ENCODE results near the gene HOTAIR. TPM values are rescaled to one million over a fixed set of nuclear protein-coding genes. Genes with fewer than 3 reads are reported as not detected.

Gene HOTAIR
- total and polyA plus RNA-seq, 7 donors: 0.23 to 0.53 (median 0.25) TPM; not detected in 4

GRCh38 chr12:53963434-53964314 lies 11.1 kb downstream of the HOTAIR start:
- Histone ChIP-seq H3K27ac (no peak overlapping the region), H3K4me3 (no peak overlapping the region), H3K36me3 (ENCODE audit: insufficient read depth in 1 of 2, low read depth in 1 of 2) (no peaks in the 10 kb centered on the region), H3K27me3 (ENCODE audit: insufficient read depth in 3 of 3, low read length in 2 of 3) (peaks cover 0 to 96% (median 30%) of the 10 kb centered on the region in 3 donors), H3K9me3 (no peaks in the 10 kb centered on the region), H3K4me1 (peaks cover 4% of the 10 kb centered on the region)
- ATAC-seq: no peak
- TF ChIP-seq CTCF (IDR thresholded peaks at IDR 0.05): no peak
- intact Hi-C loops (cut with DNase I): loop anchor here in 1 of 2 donors (10.0 kb wide), 1 partner anchor 269 kb away; no protein-coding TSS in a partner anchor
- DNase-seq: peak in 1 of 2 donors; percentile 30
- 51 to 63% (median 52%) methylated on average over 38 of the region's 38 CpGs for WGBS, 3 donors

DNA sequence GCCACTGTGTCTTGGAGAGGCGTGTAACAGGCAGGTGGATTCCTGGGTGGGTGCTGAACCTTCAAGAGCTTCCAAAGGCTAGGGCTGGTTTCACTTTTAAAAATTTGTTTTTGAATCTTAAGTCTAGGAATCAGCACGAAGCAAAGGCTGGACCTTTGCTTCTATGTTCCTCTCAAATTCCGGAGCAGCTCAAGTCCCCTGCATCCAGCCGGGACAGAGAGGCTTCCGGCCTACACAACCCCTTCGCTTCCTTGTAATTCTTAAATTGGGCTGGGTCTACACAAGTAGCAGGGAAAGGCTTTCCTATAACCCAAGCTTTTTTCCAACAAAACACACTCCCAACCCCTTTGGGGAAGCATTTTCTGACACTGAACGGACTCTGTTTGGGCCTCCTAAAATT lies 11.7 kb downstream of the HOTAIR start:
- 64 to 73% (median 66%) methylated on average over 7 of the region's 7 CpGs for WGBS, 3 donors
- TF ChIP-seq CTCF (IDR thresholded peaks at IDR 0.05): no peak
- ATAC-seq: no peak
- DNase-seq: no peak
- H3K9me3 ChIP-seq: no peaks in the 10 kb centered on the region
- H3K27ac ChIP-seq: no peak overlapping the region
- H3K27me3 ChIP-seq (ENCODE audit: insufficient read depth in 3 of 3, low read length in 2 of 3): peaks cover 0 to 98% (median 29%) of the 10 kb centered on the region in 3 donors
- peaks cover 4% of the 10 kb centered on the region for H3K4me1 ChIP-seq
- no peak overlapping the region for H3K4me3 ChIP-seq
- H3K36me3 ChIP-seq (ENCODE audit: insufficient read depth in 1 of 2, low read depth in 1 of 2): no peaks in the 10 kb centered on the region
- intact Hi-C loops (cut with DNase I): loop anchor here in 1 of 2 donors (10.0 kb wide), 1 partner anchor 268 kb away; no protein-coding TSS in a partner anchor

- WGBS, 3 donors: 53 to 60% (median 53%) methylated on average over 58 to 72 of the region's 72 CpGs
- Histone ChIP-seq H3K36me3 (ENCODE audit: insufficient read depth in 1 of 2, low read depth in 1 of 2) (no peaks in the 10 kb centered on the region), H3K4me1 (peaks cover 4% of the 10 kb centered on the region), H3K27me3 (ENCODE audit: insufficient read depth in 3 of 3, low read length in 2 of 3) (peaks cover 0 to 98% (median 30%) of the 10 kb centered on the region in 3 donors), H3K27ac (no peak overlapping the region), H3K4me3 (no peak overlapping the region), H3K9me3 (no peaks in the 10 kb centered on the region)
- peak in 1 of 2 donors; percentile 54 for DNase-seq
- intact Hi-C loops (cut with DNase I): loop anchor here in 1 of 2 donors (10.0 kb wide), 1 partner anchor 266 kb away; no protein-coding TSS in a partner anchor
- ATAC-seq: peak in 2 of 4 donors; percentile 25 to 43
- no peak for TF ChIP-seq CTCF (IDR thresholded peaks at IDR 0.05)
Observed at GRCh38 chr12:53961025-53961761, 13.6 kb downstream of the HOTAIR start.

- intact Hi-C loops (cut with DNase I): loop anchor here in 1 of 2 donors (10.0 kb wide), 1 partner anchor 266 kb away; no protein-coding TSS in a partner anchor
- ATAC-seq: no peak
- Histone ChIP-seq H3K4me1 (no peaks in the 10 kb centered on the region), H3K27me3 (ENCODE audit: insufficient read depth in 3 of 3, low read length in 2 of 3) (peaks cover 0 to 98% (median 29%) of the 10 kb centered on the region in 3 donors), H3K36me3 (ENCODE audit: insufficient read depth in 1 of 2, low read depth in 1 of 2) (no peaks in the 10 kb centered on the region), H3K9me3 (no peaks in the 10 kb centered on the region), H3K27ac (no peak overlapping the region), H3K4me3 (no peak overlapping the region)
- 63 to 71% (median 68%) methylated on average over 36 to 39 of the region's 39 CpGs for WGBS, 3 donors
- no peak for TF ChIP-seq CTCF (IDR thresholded peaks at IDR 0.05)
- peak in 1 of 2 donors; percentile 39 for DNase-seq
Observed at GRCh38 chr12:53960187-53961024, 14.3 kb downstream of the HOTAIR start.

Data from psoas muscle (tissue), 8 donors.